GM12878 (cell line): ENCODE results near the gene SHANK1. TPM values are rescaled to one million over a fixed set of nuclear protein-coding genes. Genes with fewer than 3 reads are reported as not detected.

Experiments used
- ATAC-seq: fragments of 200-7000 bp; cut with Tn5 transposase; 3 replicates; pipeline ENCODE4 v1.9.1; 2020; ENCODE audit warnings: mild to moderate bottlenecking, moderate library complexity
- BruUV-seq: library from RNA; stranded (reverse); fragments of 400-500 nt; replicated peaks from 2 replicates; lab custom pipeline; 2021; lab: Mats Ljungman, UMichigan
- CTCF ChIA-PET: fragments of 300-600 bp; sonication (Branson Sonifier 250); formaldehyde crosslinking; extraction: SDS; loops from one replicate; lab custom pipeline; 2021; ENCODE audit warnings: inconsistent platforms; lab: Yijun Ruan, JAX
- POLR2A ChIA-PET: fragments of 350-600 bp; formaldehyde crosslinking; extraction: SDS; loops from one replicate; lab custom pipeline; 2021; ENCODE audit warnings: inconsistent platforms; lab: Charles Lee
- RAD21 ChIA-PET: fragments of 300-600 bp; sonication (Branson Sonifier 250); formaldehyde crosslinking; loops from one replicate; lab custom pipeline; 2023; ENCODE audit warnings: antibody characterized with exemption; ENCODE audit not compliant: unreplicated experiment; lab: Charles Lee
- SMC1A ChIA-PET: fragments of 300-600 bp; sonication (Branson Sonifier 250); formaldehyde crosslinking; loops from one replicate; lab custom pipeline; 2023; ENCODE audit not compliant: unreplicated experiment, uncharacterized antibody; lab: Charles Lee
- DNase-seq: peaks from one replicate; pipeline ENCODE4 v3.0.0-alpha.2; 2011; ENCODE audit warnings: low read depth, low spot score
- FAIRE-seq: peaks from 3 replicates; lab custom pipeline; 2011; peaks lifted over from hg19 to GRCh38; lab: Jason Lieb, UNC
- H2AFZ ChIP-seq: 2 replicates; pipeline ENCODE4 v1.6.0; 2011; ENCODE audit warnings: low read depth, low read length, control low read depth; ENCODE audit not compliant: control insufficient read depth
- H3K27ac ChIP-seq: 2 replicates; pipeline ENCODE4 v1.5.1; 2011; ENCODE audit warnings: control low read depth; ENCODE audit not compliant: control insufficient read depth, insufficient read depth
- H3K27me3 ChIP-seq, 2 experiments: replicated peaks in 1 of 2; 2 replicates each; pipeline versions ENCODE4 v1.6.0 to v1.6.1; 2011; ENCODE audit warnings: low read length in 1 of 2; ENCODE audit not compliant: control insufficient read depth in 2 of 2, insufficient read depth in 2 of 2
- H3K36me3 ChIP-seq, 2 experiments: 2 replicates each; pipeline ENCODE4 v1.5.1; 2011; ENCODE audit warnings: low read length in 1 of 2; ENCODE audit not compliant: control insufficient read depth in 2 of 2, insufficient read depth in 2 of 2
- H3K4me1 ChIP-seq: 2 replicates; pipeline ENCODE4 v1.6.1; 2011; ENCODE audit warnings: mild to moderate bottlenecking, low read length, moderate library complexity, mixed read lengths; ENCODE audit not compliant: control insufficient read depth, insufficient read depth
- H3K4me2 ChIP-seq: 2 replicates; pipeline ENCODE4 v1.6.0; 2011; ENCODE audit warnings: control low read depth; ENCODE audit not compliant: control insufficient read depth, insufficient read depth
- H3K4me3 ChIP-seq: fragments of 200-600 bp; sonication (generic); 2 replicates; pipeline ENCODE4 v1.5.1; 2016
- H3K79me2 ChIP-seq: 2 replicates; pipeline ENCODE4 v1.6.0; 2011; ENCODE audit warnings: low read length; ENCODE audit not compliant: control insufficient read depth, insufficient read depth
- H3K9ac ChIP-seq: 2 replicates; pipeline ENCODE4 v1.8.0; 2011; ENCODE audit warnings: low read length, control low read depth, mixed read lengths; ENCODE audit not compliant: control insufficient read depth, insufficient read depth
- H3K9me3 ChIP-seq: replicated peaks from 3 replicates; pipeline ENCODE4 v1.5.1; 2011; ENCODE audit warnings: mild to moderate bottlenecking, low read length; ENCODE audit not compliant: control insufficient read depth, insufficient read depth
- H4K20me1 ChIP-seq: 2 replicates; pipeline ENCODE4 v1.6.0; 2011; ENCODE audit not compliant: control insufficient read depth, insufficient read depth
- BHLHE40 ChIP-seq, 2 experiments: fragments of 450-650 bp in 1 of 2; IDR thresholded peaks; 2 replicates each; pipeline ENCODE4 v1.6.1; 2011 to 2017; ENCODE audit warnings: low read depth in 2 of 2, borderline replicate concordance in 1 of 2, improper control_type of control experiment in 1 of 2, low read length in 1 of 2, mild to moderate bottlenecking in 1 of 2
- CHD2 ChIP-seq: IDR thresholded peaks from 2 replicates; pipeline ENCODE4 v1.6.1; 2011; ENCODE audit warnings: low read depth, low read length, improper control_type of control experiment, borderline replicate concordance
- EP300 ChIP-seq, 2 experiments: fragments of 150-350 bp in 1 of 2; IDR thresholded peaks; 2 replicates each; pipeline ENCODE4 v1.6.1; 2011 to 2012; ENCODE audit warnings: low read depth in 2 of 2, low read length in 2 of 2, borderline replicate concordance in 1 of 2, improper control_type of control experiment in 1 of 2, inconsistent platforms in 1 of 2; ENCODE audit not compliant: control insufficient read depth in 1 of 2
- EZH2 ChIP-seq: IDR thresholded peaks from 2 replicates; pipeline ENCODE4 v1.6.1; 2012; ENCODE audit warnings: low read depth, mild to moderate bottlenecking, control low read depth, inconsistent platforms, low read length, borderline replicate concordance; ENCODE audit not compliant: control insufficient read depth
- FOXK2 ChIP-seq: fragments of 450-650 bp; IDR thresholded peaks from 2 replicates; pipeline ENCODE4 v1.6.1; 2017; ENCODE audit warnings: mild to moderate bottlenecking, moderate library complexity
- HDGF ChIP-seq: fragments of 450-650 bp; IDR thresholded peaks from 2 replicates; pipeline ENCODE4 v1.6.1; 2016; ENCODE audit warnings: antibody characterized with exemption
- NBN ChIP-seq: fragments of 450-650 bp; IDR thresholded peaks from 2 replicates; pipeline ENCODE4 v1.6.1; 2016
- RFX5 ChIP-seq: IDR thresholded peaks from 2 replicates; pipeline ENCODE4 v1.6.1; 2011; ENCODE audit warnings: low read depth, low read length, improper control_type of control experiment
- SIX5 ChIP-seq: IDR thresholded peaks from 2 replicates; pipeline ENCODE4 v1.6.1; 2011; ENCODE audit warnings: mild to moderate bottlenecking, low read depth, low read length, moderate library complexity; ENCODE audit not compliant: severe bottlenecking
- SUZ12 ChIP-seq: fragments of 200-600 bp; sonication (generic); IDR thresholded peaks from one replicate; pipeline ENCODE4 v1.6.1; 2018; ENCODE audit warnings: antibody characterized with exemption, mild to moderate bottlenecking; ENCODE audit not compliant: unreplicated experiment
- TCF7 ChIP-seq: IDR thresholded peaks from 2 replicates; pipeline ENCODE4 v1.6.1; 2014; ENCODE audit warnings: antibody characterized with exemption, borderline replicate concordance
- WGBS: methylation state at CpG from one replicate; pipeline ENCODE4 v1.1.6; 2016; ENCODE audit warnings: low lambda C conversion rate; ENCODE audit not compliant: insufficient replicate concordance, insufficient coverage; ENCODE audit errors: missing lambda C conversion rate; 5-methylcytosine and 5-hydroxymethylcytosine counted together
- in situ Hi-C: fragments of 300-500 bp; cut with MboI; formaldehyde crosslinking; loops from 9 replicates; pipeline ENCODE4 v1.14.3; 2018; ENCODE audit warnings: mixed read lengths
- intact Hi-C: fragments of 100-400 bp; cut with micrococcal nuclease; formaldehyde crosslinking; loops from one replicate; pipeline ENCODE4 v1.14.2; 2022; ENCODE audit not compliant: unreplicated experiment
- polyA plus RNA-seq, 11 experiments: library from polyadenylated mRNA; depleted of rRNA in 4 of 11; unstranded in 6 of 11; stranded (reverse) in 5 of 11; fragments of >200 nt; fragmentation: Nextera tagmentation in 4 of 11; fragmentation: Illumina TruSeq in 1 of 11; extraction: Ambion mirVana in 4 of 11; extraction: Trizol in 1 of 11; gene quantifications; 1 replicate in 1 of 11; 2 replicates in 10 of 11; pipeline versions ENCODE4 v1.2.1 to v1.2.3, GENCODE V29; 2011 to 2016; ENCODE audit warnings: inconsistent platforms in 2 of 11, missing spikeins in 2 of 11, low read depth in 1 of 11
- total RNA-seq, 4 experiments: library from RNA; depleted of rRNA in 3 of 4; stranded (reverse); fragments of >200 nt in 3 of 4; fragmentation: Illumina TruSeq in 1 of 4; extraction: Trizol in 1 of 4; gene quantifications; 2 replicates each; pipeline versions ENCODE4 v1.2.1 to v1.2.3, GENCODE V29; 2013 to 2021
- TF ChIP-seq, protein P1 (sequence below), 3 experiments: IDR thresholded peaks in 2 of 3; conservative IDR thresholded peaks in 1 of 3; 2 replicates each; pipeline ENCODE4 v1.5.1; 2011; ENCODE audit warnings: low read depth in 3 of 3, low read length in 3 of 3, mild to moderate bottlenecking in 3 of 3, control low read depth in 2 of 3, moderate library complexity in 2 of 3, inconsistent platforms in 1 of 3, mixed read lengths in 1 of 3; ENCODE audit not compliant: control insufficient read depth in 2 of 3, insufficient read depth in 1 of 3; ENCODE audit errors: extremely low read depth in 1 of 3
- TF ChIP-seq, protein P2 (sequence below): fragments of 450-650 bp; IDR thresholded peaks from 2 replicates; pipeline ENCODE4 v1.6.1; 2017; ENCODE audit warnings: mild to moderate bottlenecking, low read depth, inconsistent platforms; ENCODE audit not compliant: poor library complexity, severe bottlenecking
- TF ChIP-seq, protein P3 (sequence below): fragments of 450-650 bp; formaldehyde crosslinking; IDR thresholded peaks from 2 replicates; pipeline ENCODE4 v1.4.0; 2020; ENCODE audit warnings: mild to moderate bottlenecking, moderate library complexity
- TF ChIP-seq, protein P4 (sequence below): IDR thresholded peaks from 2 replicates; pipeline ENCODE4 v1.6.1; 2011; ENCODE audit warnings: low read depth, low read length, improper control_type of control experiment, borderline replicate concordance

SHANK1 gene
- total and polyA plus RNA-seq, 10 of the 15 experiments (the other 5 are each of a cell fraction or from before 2014, with no cell fraction given), result not detected

DNA sequence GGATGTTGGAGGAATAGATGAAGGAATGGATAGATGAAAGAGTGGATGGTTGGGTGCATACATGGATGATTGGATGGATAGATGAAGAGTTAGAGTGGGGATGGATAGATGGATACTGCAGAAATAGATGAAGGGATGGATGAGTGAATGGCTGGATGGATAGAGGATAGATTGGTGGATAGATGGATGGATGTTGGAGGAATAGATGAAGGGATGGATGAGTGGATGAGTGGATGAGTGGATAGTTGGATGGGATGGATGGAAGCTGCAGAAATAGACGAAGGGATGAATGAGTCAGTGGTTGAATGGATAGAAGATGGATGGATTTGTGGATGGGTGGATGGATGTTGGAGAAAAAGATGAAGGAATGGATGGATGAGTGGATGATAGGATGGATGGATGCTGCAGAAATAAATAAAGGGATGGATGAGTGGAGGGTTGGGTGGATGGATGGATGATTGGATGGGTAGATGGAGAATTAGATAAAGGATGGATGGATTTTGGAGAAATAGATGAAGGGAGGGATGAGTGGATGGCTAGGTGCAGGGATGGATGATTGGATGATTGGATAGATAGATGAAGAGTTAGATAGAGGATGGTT is 75.2 kb downstream of the SHANK1 start:
- H3K27me3 ChIP-seq, result peaks cover 2% of the 10 kb centered on the region in 2 experiments; a peak in 3 of 4 replicates
- H3K36me3 ChIP-seq, result no peaks in the 10 kb centered on the region
- no peak overlapping the region for H3K4me2 ChIP-seq
- intact Hi-C loops, result no loop called here
- ChIA-PET RAD21 (no interaction called here), POLR2A (interaction anchor here (1.3 kb wide), 1 partner anchor 11 kb away, joined by 4 read pairs; no protein-coding TSS in a partner anchor), CTCF (no interaction called here), SMC1A (no interaction called here)
- ATAC-seq (no peak), DNase-seq (no peak), FAIRE-seq (no peak)
- in situ Hi-C loops, result no loop called here
- no peaks in the 10 kb centered on the region for H3K9me3 ChIP-seq
- no peaks in the 10 kb centered on the region for H3K4me1 ChIP-seq
- BruUV-seq, result no TSS peak
- H3K4me3 ChIP-seq, result no peak overlapping the region
- no peaks in the 10 kb centered on the region for H3K79me2 ChIP-seq
- no peak overlapping the region for H3K9ac ChIP-seq
- 0% methylated on average over 1 of the region's 1 CpG for WGBS
- no peak overlapping the region for H2AFZ ChIP-seq
- H4K20me1 ChIP-seq, result no peaks in the 10 kb centered on the region
- no peak overlapping the region for H3K27ac ChIP-seq
- no peak for TF ChIP-seq FOXK2
- TF ChIP-seq HDGF, result no peak
- TF ChIP-seq CHD2, result no peak
- TF ChIP-seq, protein P1, sequence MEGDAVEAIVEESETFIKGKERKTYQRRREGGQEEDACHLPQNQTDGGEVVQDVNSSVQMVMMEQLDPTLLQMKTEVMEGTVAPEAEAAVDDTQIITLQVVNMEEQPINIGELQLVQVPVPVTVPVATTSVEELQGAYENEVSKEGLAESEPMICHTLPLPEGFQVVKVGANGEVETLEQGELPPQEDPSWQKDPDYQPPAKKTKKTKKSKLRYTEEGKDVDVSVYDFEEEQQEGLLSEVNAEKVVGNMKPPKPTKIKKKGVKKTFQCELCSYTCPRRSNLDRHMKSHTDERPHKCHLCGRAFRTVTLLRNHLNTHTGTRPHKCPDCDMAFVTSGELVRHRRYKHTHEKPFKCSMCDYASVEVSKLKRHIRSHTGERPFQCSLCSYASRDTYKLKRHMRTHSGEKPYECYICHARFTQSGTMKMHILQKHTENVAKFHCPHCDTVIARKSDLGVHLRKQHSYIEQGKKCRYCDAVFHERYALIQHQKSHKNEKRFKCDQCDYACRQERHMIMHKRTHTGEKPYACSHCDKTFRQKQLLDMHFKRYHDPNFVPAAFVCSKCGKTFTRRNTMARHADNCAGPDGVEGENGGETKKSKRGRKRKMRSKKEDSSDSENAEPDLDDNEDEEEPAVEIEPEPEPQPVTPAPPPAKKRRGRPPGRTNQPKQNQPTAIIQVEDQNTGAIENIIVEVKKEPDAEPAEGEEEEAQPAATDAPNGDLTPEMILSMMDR (IDR thresholded peaks at IDR 0.05 in 2 of 3, conservative IDR thresholded peaks at IDR 0.05 in 1 of 3; ENCODE audit: control insufficient read depth in 2 of 3, extremely low read depth in 1 of 3, insufficient read depth in 1 of 3, low read depth in 3 of 3, low read length in 3 of 3), result no peak
- TF ChIP-seq EZH2, result no peak
- TF ChIP-seq SIX5, result no peak
- TF ChIP-seq RFX5, result no peak
- TF ChIP-seq, protein P2, sequence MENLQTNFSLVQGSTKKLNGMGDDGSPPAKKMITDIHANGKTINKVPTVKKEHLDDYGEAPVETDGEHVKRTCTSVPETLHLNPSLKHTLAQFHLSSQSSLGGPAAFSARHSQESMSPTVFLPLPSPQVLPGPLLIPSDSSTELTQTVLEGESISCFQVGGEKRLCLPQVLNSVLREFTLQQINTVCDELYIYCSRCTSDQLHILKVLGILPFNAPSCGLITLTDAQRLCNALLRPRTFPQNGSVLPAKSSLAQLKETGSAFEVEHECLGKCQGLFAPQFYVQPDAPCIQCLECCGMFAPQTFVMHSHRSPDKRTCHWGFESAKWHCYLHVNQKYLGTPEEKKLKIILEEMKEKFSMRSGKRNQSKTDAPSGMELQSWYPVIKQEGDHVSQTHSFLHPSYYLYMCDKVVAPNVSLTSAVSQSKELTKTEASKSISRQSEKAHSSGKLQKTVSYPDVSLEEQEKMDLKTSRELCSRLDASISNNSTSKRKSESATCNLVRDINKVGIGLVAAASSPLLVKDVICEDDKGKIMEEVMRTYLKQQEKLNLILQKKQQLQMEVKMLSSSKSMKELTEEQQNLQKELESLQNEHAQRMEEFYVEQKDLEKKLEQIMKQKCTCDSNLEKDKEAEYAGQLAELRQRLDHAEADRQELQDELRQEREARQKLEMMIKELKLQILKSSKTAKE, result no peak
- TF ChIP-seq, protein P3, sequence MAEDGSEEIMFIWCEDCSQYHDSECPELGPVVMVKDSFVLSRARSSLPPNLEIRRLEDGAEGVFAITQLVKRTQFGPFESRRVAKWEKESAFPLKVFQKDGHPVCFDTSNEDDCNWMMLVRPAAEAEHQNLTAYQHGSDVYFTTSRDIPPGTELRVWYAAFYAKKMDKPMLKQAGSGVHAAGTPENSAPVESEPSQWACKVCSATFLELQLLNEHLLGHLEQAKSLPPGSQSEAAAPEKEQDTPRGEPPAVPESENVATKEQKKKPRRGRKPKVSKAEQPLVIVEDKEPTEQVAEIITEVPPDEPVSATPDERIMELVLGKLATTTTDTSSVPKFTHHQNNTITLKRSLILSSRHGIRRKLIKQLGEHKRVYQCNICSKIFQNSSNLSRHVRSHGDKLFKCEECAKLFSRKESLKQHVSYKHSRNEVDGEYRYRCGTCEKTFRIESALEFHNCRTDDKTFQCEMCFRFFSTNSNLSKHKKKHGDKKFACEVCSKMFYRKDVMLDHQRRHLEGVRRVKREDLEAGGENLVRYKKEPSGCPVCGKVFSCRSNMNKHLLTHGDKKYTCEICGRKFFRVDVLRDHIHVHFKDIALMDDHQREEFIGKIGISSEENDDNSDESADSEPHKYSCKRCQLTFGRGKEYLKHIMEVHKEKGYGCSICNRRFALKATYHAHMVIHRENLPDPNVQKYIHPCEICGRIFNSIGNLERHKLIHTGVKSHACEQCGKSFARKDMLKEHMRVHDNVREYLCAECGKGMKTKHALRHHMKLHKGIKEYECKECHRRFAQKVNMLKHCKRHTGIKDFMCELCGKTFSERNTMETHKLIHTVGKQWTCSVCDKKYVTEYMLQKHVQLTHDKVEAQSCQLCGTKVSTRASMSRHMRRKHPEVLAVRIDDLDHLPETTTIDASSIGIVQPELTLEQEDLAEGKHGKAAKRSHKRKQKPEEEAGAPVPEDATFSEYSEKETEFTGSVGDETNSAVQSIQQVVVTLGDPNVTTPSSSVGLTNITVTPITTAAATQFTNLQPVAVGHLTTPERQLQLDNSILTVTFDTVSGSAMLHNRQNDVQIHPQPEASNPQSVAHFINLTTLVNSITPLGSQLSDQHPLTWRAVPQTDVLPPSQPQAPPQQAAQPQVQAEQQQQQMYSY, result no peak
- no peak for TF ChIP-seq BHLHE40 (IDR thresholded peaks at IDR 0.05; ENCODE audit: borderline replicate concordance in 1 of 2, low read depth in 2 of 2, low read length in 1 of 2)
- TF ChIP-seq, protein P4, sequence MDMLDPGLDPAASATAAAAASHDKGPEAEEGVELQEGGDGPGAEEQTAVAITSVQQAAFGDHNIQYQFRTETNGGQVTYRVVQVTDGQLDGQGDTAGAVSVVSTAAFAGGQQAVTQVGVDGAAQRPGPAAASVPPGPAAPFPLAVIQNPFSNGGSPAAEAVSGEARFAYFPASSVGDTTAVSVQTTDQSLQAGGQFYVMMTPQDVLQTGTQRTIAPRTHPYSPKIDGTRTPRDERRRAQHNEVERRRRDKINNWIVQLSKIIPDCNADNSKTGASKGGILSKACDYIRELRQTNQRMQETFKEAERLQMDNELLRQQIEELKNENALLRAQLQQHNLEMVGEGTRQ, result no peak
- TF ChIP-seq EP300 (IDR thresholded peaks at IDR 0.05; ENCODE audit: borderline replicate concordance in 1 of 2, control insufficient read depth in 1 of 2, low read depth in 2 of 2, low read length in 2 of 2), result no peak
- TF ChIP-seq NBN, result no peak
- TF ChIP-seq TCF7, result no peak
- TF ChIP-seq SUZ12, result no peak
